GM12874 (cell line): ENCODE results near the gene SDK2.

ENCODE experiments used
- CTCF ChIP-seq: IDR thresholded peaks from 2 replicates; pipeline ENCODE4 v1.5.1; 2011; ENCODE audit warnings: low read depth, mild to moderate bottlenecking, control low read depth, low read length, moderate library complexity; ENCODE audit not compliant: insufficient read depth

SDK2 gene

GRCh38 chr17:73652886-73653480 lies 8.7 kb upstream of the SDK2 start:
- TF ChIP-seq CTCF: no peak

- no peak for TF ChIP-seq CTCF
These were observed 6.5 kb upstream of the SDK2 start for GRCh38 chr17:73650617-73651200.

GRCh38 chr17:73650140-73650539 lies 5.9 kb upstream of the SDK2 start:
- TF ChIP-seq CTCF: no peak

GRCh38 chr17:73648974-73649373 lies 4.7 kb upstream of the SDK2 start:
- TF ChIP-seq CTCF: no peak

GRCh38 chr17:73648543-73648820 lies 4.2 kb upstream of the SDK2 start:
- no peak for TF ChIP-seq CTCF

GRCh38 chr17:73647772-73648542 lies 3.7 kb upstream of the SDK2 start:
- no peak for TF ChIP-seq CTCF

GRCh38 chr17:73647301-73647695 lies 3.1 kb upstream of the SDK2 start:
- TF ChIP-seq CTCF: no peak
